Measurements from ENCODE around the gene PRIMA1.

- TF ChIP-seq JUND (IDR thresholded peaks at IDR 0.05; ENCODE audit: borderline replicate concordance, low read depth, low read length) (no peak), JUND (tag; IDR thresholded peaks at IDR 0.05; ENCODE audit: borderline replicate concordance, low read depth, low read length) (no peak), CTCF (IDR thresholded peaks at IDR 0.05 in 2 of 3, conservative IDR thresholded peaks at IDR 0.05 in 1 of 3; ENCODE audit: insufficient read depth in 2 of 3, low read depth in 1 of 3, low read length in 3 of 3) (no peak), MEIS2 (IDR thresholded peaks at IDR 0.05; ENCODE audit: partially characterized antibody) (no peak), ZNF696 (CRISPR knock-in tag; conservative IDR thresholded peaks at IDR 0.05) (no peak), GABPA (tag; conservative IDR thresholded peaks at IDR 0.05; ENCODE audit: low read depth) (no peak), SRF (CRISPR knock-in tag; IDR thresholded peaks at IDR 0.05) (no peak)
These were observed 100.0 kb downstream of the PRIMA1 start for GRCh38 chr14:93688239-93688666.
